ENCODE data around the gene MUC15. TPM values are rescaled to one million over a fixed set of nuclear protein-coding genes. Genes with fewer than 3 reads are reported as not detected.

Gene MUC15
- total and polyA plus RNA-seq, 2 donors (not counting 3 experiments of a cell fraction or from before 2014, with no cell fraction given): not detected

DNA sequence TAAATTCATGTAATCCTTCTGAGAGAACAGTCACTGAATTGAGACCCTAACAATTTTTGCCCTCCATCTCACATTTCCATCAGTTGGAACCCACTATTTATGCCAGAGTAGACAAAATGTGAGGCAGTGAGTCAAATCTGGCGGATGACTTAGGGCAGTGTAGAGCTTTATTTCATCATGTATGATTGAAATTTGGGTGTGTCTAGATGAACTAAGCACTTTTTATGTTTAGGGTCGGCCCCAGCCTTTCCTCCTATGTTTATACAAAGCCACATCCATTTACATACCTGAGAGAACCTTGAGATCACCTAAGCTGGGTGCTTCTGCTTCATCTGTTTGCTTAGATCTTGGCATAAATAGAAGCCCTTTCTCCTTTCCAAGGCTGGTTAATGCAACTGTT, 15.0 kb upstream of the MUC15 start:
- no peak overlapping the region for H3K4me2 ChIP-seq (ENCODE audit: insufficient read depth, low read length)
- CTCF ChIA-PET: no interaction called here
- BruUV-seq (replicated peaks): no TSS peak
- dilution Hi-C loops (cut with MboI; ENCODE audit: extremely low pct_ligation_motif_present, low sequenced_read_pairs) (no loop called here), intact Hi-C loops (cut with micrococcal nuclease) (no loop called here)
- DNase-seq (ENCODE audit: low read depth, low spot score) (no peak), FAIRE-seq (no peak)
- no peaks in the 10 kb centered on the region for H3K9me1 ChIP-seq (replicated peaks; ENCODE audit: control insufficient read depth, extremely low read depth, insufficient read depth, low read length)
- no peak overlapping the region for H2AFZ ChIP-seq (ENCODE audit: low read depth, low read length)
- no peaks in the 10 kb centered on the region for H3K79me2 ChIP-seq (ENCODE audit: control insufficient read depth, insufficient read depth, low read length)
- no peak overlapping the region for H3K9ac ChIP-seq (replicated peaks; ENCODE audit: extremely low read depth, insufficient read depth, low read length)
- no peak overlapping the region for H3K4me3 ChIP-seq (replicated peaks in 1 of 3; ENCODE audit: insufficient read depth in 1 of 3, low read depth in 1 of 3, low read length in 3 of 3)
- no peaks in the 10 kb centered on the region for H4K20me1 ChIP-seq (replicated peaks; ENCODE audit: control insufficient read depth, extremely low read depth, insufficient read depth, low read length)
- POLR2A ChIA-PET: no interaction called here
- no peaks in the 10 kb centered on the region for H3K27me3 ChIP-seq (ENCODE audit: control insufficient read depth in 2 of 2, insufficient read depth in 2 of 2, low read length in 2 of 2)
- no peaks in the 10 kb centered on the region for H3K36me3 ChIP-seq (ENCODE audit: control insufficient read depth in 2 of 2, extremely low read depth in 1 of 2, insufficient read depth in 2 of 2, low read length in 2 of 2)
- no peaks in the 10 kb centered on the region for H3K4me1 ChIP-seq (ENCODE audit: control insufficient read depth, extremely low read depth, insufficient read depth, low read length)
- H3K9me3 ChIP-seq (replicated peaks; ENCODE audit: control insufficient read depth, insufficient read depth, low read length): peaks cover 2% of the 10 kb centered on the region
- no peak overlapping the region for H3K27ac ChIP-seq (ENCODE audit: insufficient read depth, low read depth, low read length)
- TF ChIP-seq FOS (IDR thresholded peaks at IDR 0.05; ENCODE audit: borderline replicate concordance, insufficient read depth, low read length) (no peak), EZH2 (IDR thresholded peaks at IDR 0.05; ENCODE audit: borderline replicate concordance, low read depth, low read length, severe bottlenecking) (no peak), POLR2A (IDR thresholded peaks at IDR 0.05; ENCODE audit: low read depth, low read length) (no peak), MYC (IDR thresholded peaks at IDR 0.05; ENCODE audit: low read depth, low read length) (no peak), JUN (IDR thresholded peaks at IDR 0.05; ENCODE audit: borderline replicate concordance, insufficient read depth, insufficient read length, low read depth) (no peak), GATA2 (IDR thresholded peaks at IDR 0.05; ENCODE audit: insufficient read depth, insufficient read length, low read depth, low read length) (no peak), POLR2AphosphoS5 (IDR thresholded peaks at IDR 0.05; ENCODE audit: insufficient read depth, low read depth, low read length) (no peak)
- TF ChIP-seq, protein P1, sequence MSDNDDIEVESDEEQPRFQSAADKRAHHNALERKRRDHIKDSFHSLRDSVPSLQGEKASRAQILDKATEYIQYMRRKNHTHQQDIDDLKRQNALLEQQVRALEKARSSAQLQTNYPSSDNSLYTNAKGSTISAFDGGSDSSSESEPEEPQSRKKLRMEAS (IDR thresholded peaks at IDR 0.05; ENCODE audit: insufficient read depth, insufficient read length): no peak
- TF ChIP-seq, protein P2, sequence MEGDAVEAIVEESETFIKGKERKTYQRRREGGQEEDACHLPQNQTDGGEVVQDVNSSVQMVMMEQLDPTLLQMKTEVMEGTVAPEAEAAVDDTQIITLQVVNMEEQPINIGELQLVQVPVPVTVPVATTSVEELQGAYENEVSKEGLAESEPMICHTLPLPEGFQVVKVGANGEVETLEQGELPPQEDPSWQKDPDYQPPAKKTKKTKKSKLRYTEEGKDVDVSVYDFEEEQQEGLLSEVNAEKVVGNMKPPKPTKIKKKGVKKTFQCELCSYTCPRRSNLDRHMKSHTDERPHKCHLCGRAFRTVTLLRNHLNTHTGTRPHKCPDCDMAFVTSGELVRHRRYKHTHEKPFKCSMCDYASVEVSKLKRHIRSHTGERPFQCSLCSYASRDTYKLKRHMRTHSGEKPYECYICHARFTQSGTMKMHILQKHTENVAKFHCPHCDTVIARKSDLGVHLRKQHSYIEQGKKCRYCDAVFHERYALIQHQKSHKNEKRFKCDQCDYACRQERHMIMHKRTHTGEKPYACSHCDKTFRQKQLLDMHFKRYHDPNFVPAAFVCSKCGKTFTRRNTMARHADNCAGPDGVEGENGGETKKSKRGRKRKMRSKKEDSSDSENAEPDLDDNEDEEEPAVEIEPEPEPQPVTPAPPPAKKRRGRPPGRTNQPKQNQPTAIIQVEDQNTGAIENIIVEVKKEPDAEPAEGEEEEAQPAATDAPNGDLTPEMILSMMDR (IDR thresholded peaks at IDR 0.05; ENCODE audit: extremely low read depth in 1 of 2, insufficient read depth in 1 of 2, low read depth in 1 of 2, low read length in 2 of 2): no peak

All from endothelial cell of umbilical vein (primary cell).